NCI-H1048 (cell line): ENCODE measurements around the gene FLRT3.

Experiments
- DNase-seq: peaks from one replicate; lab custom pipeline; 2025; lab: John Stamatoyannopoulos, UW

FLRT3 gene

DNA sequence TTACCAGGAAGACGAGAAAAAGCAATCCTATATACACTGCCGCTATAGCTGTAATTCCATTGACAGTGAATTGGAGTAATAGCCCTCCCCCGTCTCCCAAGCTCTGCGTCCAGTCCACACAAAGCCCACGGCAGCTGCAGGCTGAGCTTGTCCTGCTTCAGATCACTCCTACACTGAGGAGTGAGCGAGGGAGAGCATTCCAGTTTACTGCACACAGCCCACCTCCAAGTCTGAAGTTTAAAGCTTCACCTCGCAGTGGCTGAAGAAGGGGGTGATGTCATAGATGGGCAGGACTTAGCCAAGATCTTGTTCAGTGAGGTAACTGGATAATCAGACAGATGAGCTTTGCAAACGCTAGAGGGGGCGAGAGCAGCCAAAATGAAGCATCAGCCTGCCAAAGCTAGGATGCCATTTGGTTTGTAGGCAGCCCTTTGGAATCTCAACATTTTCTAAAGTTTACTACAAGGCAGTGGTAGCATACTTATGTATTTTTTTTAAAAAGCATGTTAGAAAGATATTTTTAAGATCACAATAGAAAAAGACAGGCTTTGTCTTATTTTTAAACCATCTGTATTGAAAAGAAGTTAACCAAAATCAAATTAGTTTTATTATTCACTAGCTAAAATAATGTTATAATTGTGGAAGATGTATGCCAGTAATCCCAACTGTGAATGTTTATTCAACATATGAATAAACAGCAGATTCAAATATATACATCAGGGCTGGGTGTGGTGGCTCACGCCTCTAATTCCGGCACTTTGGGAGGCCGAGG lies at the start of gene FLRT3:
Gene FLRT3, minus strand, starts transcription at position 213 of the 772 bp plus-strand sequence. CDS start 10,106 bp downstream, outside the sequence.
- DNase-seq, result peak; percentile 72

- DNase-seq, result no peak
Measured at GRCh38 chr20:14386726-14387125, 49.3 kb upstream of the FLRT3 start.

- no peak for DNase-seq
Measured at GRCh38 chr20:14385176-14385740, 47.8 kb upstream of the FLRT3 start.

GRCh38 chr20:14384416-14385175 lies 47.2 kb upstream of the FLRT3 start:
- DNase-seq, result no peak

DNA sequence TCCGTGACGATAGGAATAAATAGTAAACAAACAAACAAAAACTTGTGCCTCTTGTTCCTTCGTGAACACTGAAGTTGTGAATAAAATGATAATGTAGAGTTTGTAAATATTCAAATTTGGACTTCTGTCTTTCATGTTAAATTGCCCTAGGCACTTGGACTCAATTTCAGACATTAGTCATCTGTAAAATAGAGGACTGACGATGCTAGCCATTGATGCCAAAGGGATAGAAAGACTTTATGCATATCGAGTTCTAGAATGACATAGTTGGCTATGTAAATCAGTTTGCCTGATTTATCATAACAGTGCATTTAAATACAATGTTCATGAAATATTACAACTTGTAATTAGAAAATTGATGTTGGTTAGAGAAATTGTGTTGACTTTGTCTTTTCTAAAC lies 45.9 kb upstream of the FLRT3 start:
- DNase-seq, result no peak

- no peak for DNase-seq
Measured at GRCh38 chr20:14378326-14378725, 40.9 kb upstream of the FLRT3 start.

DNA sequence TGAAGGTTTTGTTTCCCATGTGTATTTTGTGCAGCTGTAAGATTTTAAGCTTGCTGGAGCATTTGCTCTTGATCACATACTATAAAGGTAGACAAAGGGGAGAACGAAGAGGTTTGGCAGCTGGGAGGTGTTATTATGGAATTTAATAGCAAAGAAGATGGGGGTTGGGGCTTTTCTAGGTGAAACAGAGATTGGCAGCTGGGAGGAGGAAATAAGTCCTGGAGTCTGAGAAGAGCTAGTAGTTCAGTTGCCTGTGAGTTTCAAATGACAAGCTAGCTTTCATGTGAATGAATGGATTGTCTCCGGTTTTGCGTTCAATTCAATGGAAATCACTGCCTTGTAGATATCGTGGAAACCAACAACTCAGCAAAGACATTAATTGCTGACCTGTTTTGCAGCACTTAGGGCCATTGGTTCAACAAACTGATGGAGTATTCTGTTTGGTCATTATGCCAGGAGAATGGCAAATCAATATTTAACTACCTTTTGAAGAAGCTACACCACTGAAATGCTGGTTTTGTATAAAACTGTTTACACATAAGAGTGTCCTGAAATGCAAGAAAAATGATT lies 38.1 kb upstream of the FLRT3 start:
- DNase-seq, result no peak

- no peak for DNase-seq
Measured at GRCh38 chr20:14374196-14374595, 36.8 kb upstream of the FLRT3 start.

GRCh38 chr20:14361509-14362345 lies 24.3 kb upstream of the FLRT3 start:
- no peak for DNase-seq

GRCh38 chr20:14360416-14360815 lies 23.0 kb upstream of the FLRT3 start:
- DNase-seq, result no peak

DNA sequence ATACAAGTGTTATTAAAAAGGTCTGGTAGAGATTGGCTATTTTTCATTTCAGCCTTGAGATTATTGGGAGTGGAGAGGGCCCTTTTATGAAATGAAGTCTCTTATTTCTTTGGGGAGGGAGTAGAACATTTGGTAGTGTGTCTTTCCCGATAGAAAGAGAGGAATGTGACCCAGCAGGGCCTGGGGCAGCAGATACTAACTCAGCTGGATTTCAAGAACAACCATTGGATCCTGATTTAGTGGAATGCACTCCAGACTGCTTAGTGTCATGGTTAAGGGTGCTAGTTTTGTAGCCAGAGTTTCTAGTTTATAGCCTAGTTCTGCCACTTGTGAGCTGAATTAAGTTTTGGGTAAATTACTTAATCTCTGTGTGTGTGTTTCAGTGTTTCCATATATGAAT lies 18.4 kb upstream of the FLRT3 start:
- DNase-seq, result no peak

DNA sequence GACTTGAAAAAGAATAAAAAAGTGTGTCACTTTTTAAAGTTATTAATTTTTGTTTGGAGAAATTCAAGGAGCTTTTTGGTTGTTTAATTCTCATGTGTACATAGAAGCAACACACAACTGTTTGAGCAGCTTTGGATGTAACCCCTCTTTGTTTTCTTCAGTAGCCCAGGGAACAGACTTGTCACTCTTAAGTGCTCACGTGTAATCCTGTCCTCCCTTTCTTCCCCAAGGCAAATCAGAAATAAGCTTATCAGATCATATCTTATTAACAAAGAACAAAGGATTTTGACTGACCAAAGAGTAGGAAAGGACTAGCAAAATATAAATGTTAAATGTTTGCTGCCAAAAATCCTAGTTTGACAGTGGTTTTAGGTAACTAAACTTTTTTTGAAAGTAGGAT lies 7.3 kb upstream of the FLRT3 start:
- no peak for DNase-seq

- DNase-seq, result no peak
Measured at GRCh38 chr20:14343491-14344065, 6.2 kb upstream of the FLRT3 start.

- no peak for DNase-seq
Measured at GRCh38 chr20:14342918-14343317, 5.5 kb upstream of the FLRT3 start.

- DNase-seq, result no peak
Measured at GRCh38 chr20:14341801-14342200, 4.4 kb upstream of the FLRT3 start.

GRCh38 chr20:14336686-14337085 lies 726 bp downstream of the FLRT3 start:
- DNase-seq, result no peak

DNA sequence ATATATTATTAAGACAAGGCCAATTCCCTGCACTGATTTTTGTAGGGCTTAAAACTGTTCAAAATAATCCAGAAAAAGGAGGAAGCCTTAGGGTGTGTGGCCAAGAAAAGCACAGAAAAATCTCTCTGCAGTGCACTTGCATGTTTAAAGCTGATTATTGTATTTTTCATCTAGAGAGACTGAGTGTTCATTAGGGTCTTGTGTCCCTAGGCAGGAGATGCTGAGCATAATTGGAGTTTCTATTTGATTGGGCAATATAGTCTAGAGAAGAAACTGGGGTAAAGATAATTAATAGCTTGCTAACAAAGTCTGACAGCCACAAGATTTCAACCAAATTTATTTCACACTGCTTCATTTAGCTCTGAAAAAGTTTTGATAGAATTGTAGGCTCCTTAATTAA lies 2.4 kb downstream of the FLRT3 start:
- no peak for DNase-seq

DNA sequence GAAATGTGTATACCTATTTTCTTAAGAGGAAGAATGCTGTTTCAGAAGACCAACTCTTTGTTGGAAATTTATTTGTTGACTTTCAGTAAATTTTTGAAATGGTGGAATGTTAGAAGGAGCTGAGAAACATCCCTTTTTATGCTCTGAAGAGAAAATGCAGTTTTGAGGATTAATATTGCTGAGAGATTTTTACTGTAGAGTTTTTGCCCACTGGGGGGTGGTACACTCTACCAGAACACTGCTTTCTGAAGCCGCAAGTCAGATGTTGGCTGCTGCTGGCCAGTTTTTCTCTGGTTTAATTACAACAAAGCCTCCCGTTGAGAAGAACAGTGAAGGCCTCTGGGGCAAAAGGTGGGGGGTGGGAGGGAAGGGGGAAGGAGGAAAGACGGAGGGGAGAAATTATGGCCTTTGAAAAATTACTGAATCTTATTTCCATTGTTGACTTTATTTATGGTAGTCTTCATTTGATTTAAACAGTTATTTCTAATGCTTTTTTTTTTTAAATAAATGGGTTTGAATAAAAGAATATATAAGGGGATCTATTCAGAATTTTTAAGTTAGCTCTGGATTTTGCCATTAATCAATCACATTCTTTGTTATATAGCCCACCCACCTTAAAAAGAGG lies 3.0 kb downstream of the FLRT3 start:
- DNase-seq, result no peak

DNA sequence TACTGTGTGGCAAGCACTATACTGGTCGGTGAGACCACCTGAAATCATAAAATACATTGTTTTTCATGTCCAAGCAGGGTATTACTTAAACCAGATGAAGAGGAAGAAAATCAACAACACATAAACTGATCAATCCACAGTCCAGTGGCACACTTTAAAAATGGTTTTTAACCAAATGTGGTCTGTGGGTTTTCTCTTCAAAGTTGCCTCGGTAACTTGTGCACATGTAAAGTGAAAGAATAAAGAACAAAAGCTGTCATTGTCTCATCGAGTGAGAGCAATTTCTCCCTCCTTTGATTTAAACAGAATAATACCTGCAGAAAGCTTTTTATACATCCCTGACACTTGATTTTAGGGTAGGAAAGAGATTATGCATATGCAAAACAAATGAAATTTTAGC lies 3.7 kb downstream of the FLRT3 start:
- DNase-seq, result no peak

DNA sequence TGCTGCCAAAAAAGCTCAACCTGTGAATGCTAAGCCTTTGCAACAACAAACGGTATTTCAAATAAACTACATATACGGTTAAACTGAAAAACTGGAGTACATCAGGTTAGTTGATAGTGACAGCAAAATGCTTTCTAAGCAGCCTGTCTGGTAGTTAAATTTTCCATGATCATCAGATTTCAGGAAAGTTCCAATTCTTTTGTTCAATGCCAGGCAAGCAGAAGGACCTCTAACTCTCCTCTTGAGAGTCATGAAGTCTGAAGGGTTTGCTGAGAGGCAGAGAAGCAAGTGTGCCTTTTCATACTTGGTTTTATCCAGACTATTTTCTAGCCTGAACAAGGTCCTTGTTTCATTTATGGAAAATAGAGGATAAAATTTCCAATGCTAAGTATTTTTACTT lies 4.5 kb downstream of the FLRT3 start:
- no peak for DNase-seq

DNA sequence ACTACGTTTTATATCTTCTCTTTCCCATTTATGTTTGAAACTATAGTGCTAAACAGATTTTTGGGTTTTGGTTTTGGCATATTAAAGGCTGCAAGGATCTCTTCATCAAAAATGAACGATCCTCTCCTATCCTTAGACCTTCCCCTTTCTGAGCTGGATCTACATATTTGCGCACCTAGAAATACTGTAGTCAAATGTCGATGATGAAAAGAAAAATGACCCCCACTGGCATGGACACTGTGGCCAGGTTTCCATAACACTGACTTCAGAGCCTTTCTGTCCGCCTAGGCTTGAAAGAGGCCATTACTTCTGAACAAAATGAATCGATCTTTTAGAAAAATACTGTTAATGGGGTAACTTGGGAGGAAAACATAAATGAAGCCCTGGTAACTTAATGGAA lies 5.8 kb downstream of the FLRT3 start:
- DNase-seq, result no peak
